ENCODE results near the gene MAP3K4.

Gene MAP3K4

DNA sequence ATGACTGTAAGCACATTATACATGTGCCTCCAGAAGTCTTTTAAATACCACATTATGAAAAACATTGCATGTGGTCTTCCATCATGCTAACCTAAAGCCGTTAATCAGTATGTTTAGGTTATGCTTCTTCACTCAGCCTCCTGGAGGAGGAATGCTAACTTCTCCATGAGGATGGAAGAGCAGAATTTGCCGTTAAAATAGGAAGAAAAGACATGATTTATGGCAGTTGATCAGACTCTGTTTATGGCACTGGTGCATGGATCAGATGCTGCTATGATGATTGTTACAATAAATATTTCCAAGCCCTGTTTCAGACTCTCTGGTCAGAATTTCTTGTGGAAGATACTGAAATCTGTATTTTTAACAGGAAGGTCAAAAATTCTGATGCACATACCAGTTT lies 31.7 kb downstream of the MAP3K4 start:
- H3K4me3 ChIP-seq (ENCODE audit: low read depth, low read length): no peak overlapping the region
- TF ChIP-seq, protein P1, sequence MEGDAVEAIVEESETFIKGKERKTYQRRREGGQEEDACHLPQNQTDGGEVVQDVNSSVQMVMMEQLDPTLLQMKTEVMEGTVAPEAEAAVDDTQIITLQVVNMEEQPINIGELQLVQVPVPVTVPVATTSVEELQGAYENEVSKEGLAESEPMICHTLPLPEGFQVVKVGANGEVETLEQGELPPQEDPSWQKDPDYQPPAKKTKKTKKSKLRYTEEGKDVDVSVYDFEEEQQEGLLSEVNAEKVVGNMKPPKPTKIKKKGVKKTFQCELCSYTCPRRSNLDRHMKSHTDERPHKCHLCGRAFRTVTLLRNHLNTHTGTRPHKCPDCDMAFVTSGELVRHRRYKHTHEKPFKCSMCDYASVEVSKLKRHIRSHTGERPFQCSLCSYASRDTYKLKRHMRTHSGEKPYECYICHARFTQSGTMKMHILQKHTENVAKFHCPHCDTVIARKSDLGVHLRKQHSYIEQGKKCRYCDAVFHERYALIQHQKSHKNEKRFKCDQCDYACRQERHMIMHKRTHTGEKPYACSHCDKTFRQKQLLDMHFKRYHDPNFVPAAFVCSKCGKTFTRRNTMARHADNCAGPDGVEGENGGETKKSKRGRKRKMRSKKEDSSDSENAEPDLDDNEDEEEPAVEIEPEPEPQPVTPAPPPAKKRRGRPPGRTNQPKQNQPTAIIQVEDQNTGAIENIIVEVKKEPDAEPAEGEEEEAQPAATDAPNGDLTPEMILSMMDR (IDR thresholded peaks at IDR 0.05; ENCODE audit: control insufficient read depth, extremely low read depth, insufficient read depth): no peak
- no peak for DNase-seq (ENCODE audit: low read depth)

DNA sequence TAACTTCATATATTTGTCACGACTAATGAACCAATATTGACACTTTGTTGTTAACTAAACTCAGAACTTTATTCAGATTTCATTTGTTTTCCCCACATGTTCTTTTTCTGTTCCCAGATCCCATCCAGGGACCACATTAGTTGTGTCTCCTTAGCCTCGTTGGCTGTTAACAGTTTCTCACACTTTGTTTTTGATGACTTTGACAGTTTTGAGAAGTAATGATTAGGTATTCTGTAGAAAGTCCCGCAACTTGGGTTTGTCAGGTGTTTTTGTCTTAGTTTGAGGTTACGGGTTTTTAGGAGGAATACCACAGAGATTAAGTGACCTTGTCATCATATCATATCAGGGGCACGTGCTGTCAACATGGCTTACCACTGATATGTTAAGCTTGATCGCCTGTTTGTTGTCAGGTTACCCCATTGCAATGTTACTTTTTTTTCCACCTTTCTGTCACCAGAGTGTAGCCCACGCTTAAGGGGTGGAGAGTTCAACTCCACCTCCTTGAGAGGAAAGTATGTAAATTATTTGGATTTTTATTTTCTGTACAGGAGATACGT lies 32.9 kb downstream of the MAP3K4 start:
- DNase-seq (ENCODE audit: low read depth): no peak
- TF ChIP-seq, protein P1 (IDR thresholded peaks at IDR 0.05; ENCODE audit: control insufficient read depth, extremely low read depth, insufficient read depth): no peak
- no peak overlapping the region for H3K4me3 ChIP-seq (ENCODE audit: low read depth, low read length)

DNA sequence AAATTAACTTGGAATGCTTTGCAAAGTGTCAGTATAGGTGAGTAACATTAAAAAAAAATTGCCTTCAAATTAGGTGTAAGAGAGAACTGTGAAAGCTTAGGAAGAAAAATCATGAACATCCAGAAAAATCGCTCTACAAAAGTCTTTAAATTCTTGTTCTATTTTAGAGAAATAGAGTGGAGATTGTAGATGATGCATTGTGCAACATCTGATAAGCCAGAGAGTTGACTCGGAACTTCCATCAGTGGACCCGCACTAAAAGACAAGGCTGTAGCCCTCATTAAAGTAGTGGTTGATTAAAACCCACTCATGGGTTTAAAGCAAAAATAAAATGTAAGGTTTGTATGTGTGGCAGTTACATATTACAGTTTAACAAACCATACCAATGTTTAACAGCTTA lies 35.8 kb downstream of the MAP3K4 start:
- H3K4me3 ChIP-seq (ENCODE audit: low read depth, low read length): no peak overlapping the region
- no peak for DNase-seq (ENCODE audit: low read depth)
- TF ChIP-seq, protein P1 (IDR thresholded peaks at IDR 0.05; ENCODE audit: control insufficient read depth, extremely low read depth, insufficient read depth): no peak

DNA sequence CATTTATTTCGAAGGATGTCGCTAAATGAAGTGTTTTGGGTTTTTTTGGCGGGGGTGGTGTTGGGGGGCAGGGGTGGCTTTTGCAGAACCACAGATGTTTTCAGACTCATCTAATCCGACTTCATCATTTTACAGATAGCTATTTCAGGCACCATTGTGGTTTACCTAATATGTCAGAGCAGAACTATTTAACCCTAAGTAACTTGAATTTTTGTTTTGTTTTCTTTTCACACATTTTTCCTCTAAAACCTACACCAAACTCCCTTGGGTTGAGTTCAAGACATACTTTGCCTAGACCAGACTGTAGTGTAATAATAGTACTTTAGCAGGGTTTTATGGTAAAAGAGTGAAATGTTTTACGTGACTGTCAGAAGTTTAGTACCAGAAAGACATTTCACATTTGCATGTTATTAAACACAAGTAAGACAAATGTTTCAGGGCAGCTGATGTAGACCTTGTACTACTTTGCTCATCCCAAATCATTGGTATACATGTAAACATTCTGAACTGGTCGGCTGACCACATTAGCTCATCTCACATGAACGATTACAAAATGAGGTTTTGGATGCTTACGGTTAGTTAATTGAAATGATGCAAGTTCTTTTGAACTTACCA lies 37.7 kb downstream of the MAP3K4 start:
- H3K4me3 ChIP-seq (ENCODE audit: low read depth, low read length): no peak overlapping the region
- TF ChIP-seq, protein P1 (IDR thresholded peaks at IDR 0.05; ENCODE audit: control insufficient read depth, extremely low read depth, insufficient read depth): no peak
- DNase-seq (ENCODE audit: low read depth): no peak

DNA sequence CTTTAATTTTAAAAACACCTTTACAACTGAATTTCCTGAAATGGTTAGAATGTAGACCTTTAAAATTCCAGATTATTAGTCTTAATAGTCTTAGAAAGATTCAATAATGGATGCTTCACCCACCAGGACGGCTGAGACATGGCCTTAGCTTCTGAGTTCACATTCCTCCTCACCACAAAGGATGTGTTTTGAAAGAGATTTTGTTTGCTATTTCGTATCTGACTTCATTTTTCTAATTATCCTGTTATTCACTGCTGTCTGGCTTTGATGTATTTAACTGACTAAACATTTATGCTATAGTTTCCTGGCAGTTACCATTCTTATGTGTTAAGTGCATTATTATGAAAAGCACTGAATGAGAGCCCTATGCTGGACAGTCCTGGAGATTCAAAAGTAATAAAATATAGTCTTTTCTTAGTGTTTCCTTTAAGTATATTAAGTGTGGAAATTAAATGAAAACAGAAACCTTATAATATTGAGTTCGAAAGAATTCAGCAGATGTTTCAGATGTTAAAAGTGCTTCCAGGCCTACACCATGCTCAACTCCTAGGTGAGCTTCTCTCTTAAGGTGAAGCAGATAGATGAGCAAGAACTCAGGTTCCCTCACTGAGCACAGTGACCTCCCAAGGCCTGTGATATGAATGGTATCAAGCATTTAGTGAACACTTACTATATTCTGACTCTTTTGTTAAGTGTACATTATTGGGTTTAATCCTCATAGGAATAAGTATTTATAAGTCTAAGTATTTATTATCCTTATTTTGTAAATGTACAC lies 40.3 kb downstream of the MAP3K4 start:
- no peak for DNase-seq (ENCODE audit: low read depth)
- no peak overlapping the region for H3K4me3 ChIP-seq (ENCODE audit: low read depth, low read length)
- TF ChIP-seq, protein P1 (IDR thresholded peaks at IDR 0.05; ENCODE audit: control insufficient read depth, extremely low read depth, insufficient read depth): no peak

DNA sequence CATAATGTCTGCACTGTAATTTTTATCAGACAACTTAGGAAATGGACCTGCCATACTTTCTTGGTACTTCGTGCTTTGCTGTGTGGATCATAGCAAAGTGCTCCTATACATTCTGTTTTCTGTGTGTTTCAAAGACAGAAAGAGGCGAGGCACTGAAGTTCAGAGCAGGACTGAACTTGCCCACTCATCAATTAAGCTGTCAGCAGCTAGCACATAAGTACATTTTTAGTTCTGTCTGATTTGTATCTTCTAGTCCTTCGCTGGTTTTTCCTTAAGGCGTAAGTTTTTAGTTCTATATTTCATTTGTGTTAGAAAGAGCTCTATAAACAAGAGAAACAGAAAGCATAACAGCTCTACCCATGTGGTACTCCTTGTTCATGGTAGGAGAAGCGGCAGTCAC lies 42.1 kb downstream of the MAP3K4 start:
- TF ChIP-seq, protein P1 (IDR thresholded peaks at IDR 0.05; ENCODE audit: control insufficient read depth, extremely low read depth, insufficient read depth): no peak
- no peak overlapping the region for H3K4me3 ChIP-seq (ENCODE audit: low read depth, low read length)
- DNase-seq (ENCODE audit: low read depth): no peak

Data from LNCaP clone FGC (cell line).